ENCODE data around the gene CNKSR3. TPM values are rescaled to one million over a fixed set of nuclear protein-coding genes. Genes with fewer than 3 reads are reported as not detected.

The CNKSR3 gene
- polyA plus RNA-seq, 1 of the 3 experiments (the other 2 are of a cell fraction), result 1.6 TPM

DNA sequence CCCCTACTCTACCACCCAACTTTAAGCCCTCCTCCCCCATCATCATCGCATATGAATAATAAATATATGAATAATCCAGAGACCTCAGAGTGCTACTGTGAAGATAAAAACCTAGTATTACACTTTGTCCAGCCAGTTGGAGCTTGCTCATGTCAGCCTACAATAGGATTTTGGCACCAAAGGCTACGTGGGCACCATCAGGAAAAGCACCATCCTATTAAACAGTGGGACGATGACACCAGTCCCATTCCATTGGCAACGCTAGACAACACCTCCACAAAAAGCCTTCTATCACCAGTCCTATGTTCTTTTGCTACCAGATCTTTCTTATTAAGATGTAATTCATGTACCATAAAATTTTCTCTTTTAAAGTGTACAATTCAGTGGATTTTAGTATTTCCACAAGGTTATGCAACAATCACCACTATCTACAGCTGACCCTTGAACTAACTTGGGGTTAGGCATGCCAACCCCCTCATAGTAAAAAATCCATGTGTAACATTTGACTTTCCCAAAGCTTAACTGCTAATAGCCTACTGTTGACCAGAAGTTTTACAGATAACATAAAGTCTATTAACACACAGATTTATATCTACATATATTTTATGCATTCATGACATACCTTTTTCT, 41.1 kb downstream of the CNKSR3 start:
- Histone ChIP-seq H3K27me3 (ENCODE audit: insufficient read depth) (no peaks in the 10 kb centered on the region), H3K9me2 (no peaks in the 10 kb centered on the region), H3F3A (replicated peaks; ENCODE audit: insufficient read depth) (peaks cover 3% of the 10 kb centered on the region), H2AFZ (ENCODE audit: low read depth) (no peak overlapping the region), H3K36me3 (replicated peaks in 1 of 2; ENCODE audit: control insufficient read depth in 1 of 2, insufficient read depth in 2 of 2, low read length in 1 of 2) (no peaks in the 10 kb centered on the region), H3K27ac (ENCODE audit: low read depth in 2 of 2, low read length in 1 of 2) (no peak overlapping the region), H3K9me3 (no peaks in the 10 kb centered on the region), H3K4me2 (no peak overlapping the region), H3K9ac (no peak overlapping the region), H3K4me3 (ENCODE audit: low read depth in 2 of 2, low read length in 1 of 2) (no peak overlapping the region), H3K79me2 (ENCODE audit: insufficient read depth) (peaks cover 4% of the 10 kb centered on the region; the same call in 1 of the 2 replicates), H3K4me1 (ENCODE audit: control insufficient read depth in 1 of 2, insufficient read depth in 2 of 2, low read depth in 1 of 2, low read length in 1 of 2) (peaks cover 0 to 10% of the 10 kb centered on the region in 2 experiments; a peak in 1 of 4 replicates), H4K20me1 (ENCODE audit: insufficient read depth) (no peaks in the 10 kb centered on the region)
- TF ChIP-seq, protein P1, sequence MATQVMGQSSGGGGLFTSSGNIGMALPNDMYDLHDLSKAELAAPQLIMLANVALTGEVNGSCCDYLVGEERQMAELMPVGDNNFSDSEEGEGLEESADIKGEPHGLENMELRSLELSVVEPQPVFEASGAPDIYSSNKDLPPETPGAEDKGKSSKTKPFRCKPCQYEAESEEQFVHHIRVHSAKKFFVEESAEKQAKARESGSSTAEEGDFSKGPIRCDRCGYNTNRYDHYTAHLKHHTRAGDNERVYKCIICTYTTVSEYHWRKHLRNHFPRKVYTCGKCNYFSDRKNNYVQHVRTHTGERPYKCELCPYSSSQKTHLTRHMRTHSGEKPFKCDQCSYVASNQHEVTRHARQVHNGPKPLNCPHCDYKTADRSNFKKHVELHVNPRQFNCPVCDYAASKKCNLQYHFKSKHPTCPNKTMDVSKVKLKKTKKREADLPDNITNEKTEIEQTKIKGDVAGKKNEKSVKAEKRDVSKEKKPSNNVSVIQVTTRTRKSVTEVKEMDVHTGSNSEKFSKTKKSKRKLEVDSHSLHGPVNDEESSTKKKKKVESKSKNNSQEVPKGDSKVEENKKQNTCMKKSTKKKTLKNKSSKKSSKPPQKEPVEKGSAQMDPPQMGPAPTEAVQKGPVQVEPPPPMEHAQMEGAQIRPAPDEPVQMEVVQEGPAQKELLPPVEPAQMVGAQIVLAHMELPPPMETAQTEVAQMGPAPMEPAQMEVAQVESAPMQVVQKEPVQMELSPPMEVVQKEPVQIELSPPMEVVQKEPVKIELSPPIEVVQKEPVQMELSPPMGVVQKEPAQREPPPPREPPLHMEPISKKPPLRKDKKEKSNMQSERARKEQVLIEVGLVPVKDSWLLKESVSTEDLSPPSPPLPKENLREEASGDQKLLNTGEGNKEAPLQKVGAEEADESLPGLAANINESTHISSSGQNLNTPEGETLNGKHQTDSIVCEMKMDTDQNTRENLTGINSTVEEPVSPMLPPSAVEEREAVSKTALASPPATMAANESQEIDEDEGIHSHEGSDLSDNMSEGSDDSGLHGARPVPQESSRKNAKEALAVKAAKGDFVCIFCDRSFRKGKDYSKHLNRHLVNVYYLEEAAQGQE (IDR thresholded peaks at IDR 0.05; ENCODE audit: low read depth, low read length), result no peak
- TF ChIP-seq TAF1 (IDR thresholded peaks at IDR 0.05; ENCODE audit: borderline replicate concordance, low read depth, low read length) (no peak), POLR2AphosphoS5 (IDR thresholded peaks at IDR 0.05; ENCODE audit: low read depth, low read length) (no peak), CHD2 (IDR thresholded peaks at IDR 0.05; ENCODE audit: low read length, partially characterized antibody) (no peak), MEF2A (IDR thresholded peaks at IDR 0.05; ENCODE audit: borderline replicate concordance, low read depth) (no peak), RXRA (IDR thresholded peaks at IDR 0.05; ENCODE audit: borderline replicate concordance, low read depth) (no peak), TCF12 (IDR thresholded peaks at IDR 0.05) (no peak), IRF3 (IDR thresholded peaks at IDR 0.05; ENCODE audit: low read depth, low read length) (no peak), ELF1 (IDR thresholded peaks at IDR 0.05) (no peak), FOXJ3 (CRISPR knock-in tag; IDR thresholded peaks at IDR 0.05) (no peak), GATA2 (CRISPR knock-in tag; IDR thresholded peaks at IDR 0.05) (no peak), JUND (IDR thresholded peaks at IDR 0.05) (no peak), RFX5 (IDR thresholded peaks at IDR 0.05; ENCODE audit: low read length) (no peak), YY1 (IDR thresholded peaks at IDR 0.05; ENCODE audit: low read depth) (no peak), CTCF (IDR thresholded peaks at IDR 0.05) (no peak), GABPA (IDR thresholded peaks at IDR 0.05; ENCODE audit: low read depth) (no peak), TEAD4 (IDR thresholded peaks at IDR 0.05; ENCODE audit: borderline replicate concordance, insufficient read depth) (no peak)
- TF ChIP-seq, protein P2, sequence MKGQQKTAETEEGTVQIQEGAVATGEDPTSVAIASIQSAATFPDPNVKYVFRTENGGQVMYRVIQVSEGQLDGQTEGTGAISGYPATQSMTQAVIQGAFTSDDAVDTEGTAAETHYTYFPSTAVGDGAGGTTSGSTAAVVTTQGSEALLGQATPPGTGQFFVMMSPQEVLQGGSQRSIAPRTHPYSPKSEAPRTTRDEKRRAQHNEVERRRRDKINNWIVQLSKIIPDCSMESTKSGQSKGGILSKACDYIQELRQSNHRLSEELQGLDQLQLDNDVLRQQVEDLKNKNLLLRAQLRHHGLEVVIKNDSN (IDR thresholded peaks at IDR 0.05; ENCODE audit: borderline replicate concordance, low read depth), result no peak
- ChIA-PET CTCF (no interaction called here), POLR2A (no interaction called here)
- DNase-seq, result no peak
- 87% methylated on average over 4 of the region's 4 CpGs for WGBS (ENCODE audit: low lambda C conversion rate)
